Endothelial cell of umbilical vein (primary cell): ENCODE results near the gene APMAP. TPM values are rescaled to one million over a fixed set of nuclear protein-coding genes. Genes with fewer than 3 reads are reported as not detected.

Experiments
- BruUV-seq: library from RNA; stranded (reverse); fragments of 400-500 nt; replicated peaks from 2 replicates; lab custom pipeline; 2021; lab: Mats Ljungman, UMichigan
- CTCF ChIA-PET: fragments of 300-600, 350-600 bp; sonication (Branson Sonifier 250); formaldehyde crosslinking; loops from one replicate; lab custom pipeline; 2021; ENCODE audit warnings: antibody characterized with exemption, inconsistent platforms; lab: Charles Lee
- POLR2A ChIA-PET: fragments of 300-600, 350-600 bp; sonication (Branson Sonifier 250); formaldehyde crosslinking; loops from one replicate; lab custom pipeline; 2021; ENCODE audit warnings: antibody characterized with exemption, inconsistent platforms; lab: Charles Lee
- DNase-seq: peaks from one replicate; pipeline ENCODE4 v3.0.0-alpha.2; 2011; ENCODE audit warnings: low read depth, low spot score
- FAIRE-seq: peaks from 2 replicates; lab custom pipeline; 2011; peaks lifted over from hg19 to GRCh38; lab: Jason Lieb, UNC
- H2AFZ ChIP-seq: 2 replicates; pipeline ENCODE4 v1.6.0; 2012; ENCODE audit warnings: low read depth, low read length, control low read depth, inconsistent platforms
- H3K27ac ChIP-seq: 2 replicates; pipeline ENCODE4 v1.5.1; 2011; ENCODE audit warnings: low read depth, mild to moderate bottlenecking, control low read depth, low read length, moderate library complexity; ENCODE audit not compliant: insufficient read depth
- H3K27me3 ChIP-seq, 2 experiments: 2 replicates each; pipeline versions ENCODE4 v1.6.0 to v1.6.1; 2011; ENCODE audit warnings: low read length in 2 of 2, mixed read lengths in 1 of 2; ENCODE audit not compliant: control insufficient read depth in 2 of 2, insufficient read depth in 2 of 2
- H3K36me3 ChIP-seq, 2 experiments: 2 replicates in 1 of 2; 3 replicates in 1 of 2; pipeline ENCODE4 v1.5.1; 2011; ENCODE audit warnings: low read length in 2 of 2, mild to moderate bottlenecking in 1 of 2, moderate library complexity in 1 of 2; ENCODE audit not compliant: control insufficient read depth in 2 of 2, insufficient read depth in 2 of 2; ENCODE audit errors: extremely low read depth in 1 of 2
- H3K4me1 ChIP-seq: 3 replicates; pipeline ENCODE4 v1.5.1; 2011; ENCODE audit warnings: mild to moderate bottlenecking, low read length; ENCODE audit not compliant: control insufficient read depth, insufficient read depth; ENCODE audit errors: extremely low read depth
- H3K4me2 ChIP-seq: 2 replicates; pipeline ENCODE4 v1.6.1; 2011; ENCODE audit warnings: low read length, control low read depth, mixed read lengths; ENCODE audit not compliant: insufficient read depth
- H3K4me3 ChIP-seq, 3 experiments: fragments of 200-600 bp in 1 of 3; sonication (generic), shearing (Covaris generic) in 1 of 3; replicated peaks in 1 of 3; 2 replicates each; pipeline ENCODE4 v1.5.1; 2011 to 2016; ENCODE audit warnings: control low read depth in 3 of 3, low read length in 3 of 3, mild to moderate bottlenecking in 2 of 3, inconsistent platforms in 1 of 3, low read depth in 1 of 3, moderate library complexity in 1 of 3; ENCODE audit not compliant: insufficient read depth in 1 of 3
- H3K79me2 ChIP-seq: 2 replicates; pipeline ENCODE4 v1.6.0; 2012; ENCODE audit warnings: low read length, inconsistent platforms; ENCODE audit not compliant: control insufficient read depth, insufficient read depth
- H3K9ac ChIP-seq: replicated peaks from 2 replicates; pipeline ENCODE3; 2011; ENCODE audit warnings: low read length, control low read depth; ENCODE audit not compliant: insufficient read depth; ENCODE audit errors: extremely low read depth
- H3K9me1 ChIP-seq: replicated peaks from 3 replicates; pipeline ENCODE4 v1.6.0; 2011; ENCODE audit warnings: mild to moderate bottlenecking, low read length; ENCODE audit not compliant: control insufficient read depth, insufficient read depth; ENCODE audit errors: extremely low read depth
- H3K9me3 ChIP-seq: replicated peaks from 2 replicates; pipeline ENCODE4 v1.5.1; 2012; ENCODE audit warnings: low read length, inconsistent platforms; ENCODE audit not compliant: control insufficient read depth, insufficient read depth
- H4K20me1 ChIP-seq: replicated peaks from 2 replicates; pipeline ENCODE3; 2011; ENCODE audit warnings: mild to moderate bottlenecking, low read length; ENCODE audit not compliant: control insufficient read depth, insufficient read depth; ENCODE audit errors: extremely low read depth
- CTCF ChIP-seq, 2 donors: IDR thresholded peaks; 1 replicate in 1 of 2; 2 replicates in 1 of 2; pipeline ENCODE4 v1.5.1; 2011; ENCODE audit warnings: low read length in 2 of 2, mild to moderate bottlenecking in 2 of 2, moderate library complexity in 2 of 2, control low read depth in 1 of 2, inconsistent platforms in 1 of 2, low read depth in 1 of 2; ENCODE audit not compliant: insufficient read depth in 1 of 2; ENCODE audit errors: extremely low read depth in 1 of 2
- EZH2 ChIP-seq: IDR thresholded peaks from 2 replicates; pipeline ENCODE4 v1.6.1; 2012; ENCODE audit warnings: borderline replicate concordance, low read depth, mild to moderate bottlenecking, moderate library complexity, low read length, inconsistent platforms; ENCODE audit not compliant: severe bottlenecking
- FOS ChIP-seq: IDR thresholded peaks from 2 replicates; pipeline ENCODE4 v1.6.1; 2011; ENCODE audit warnings: mild to moderate bottlenecking, low read length, moderate library complexity, borderline replicate concordance; ENCODE audit not compliant: insufficient read depth
- GATA2 ChIP-seq: IDR thresholded peaks from 2 replicates; pipeline ENCODE4 v1.7.0; 2011; ENCODE audit warnings: low read depth, mild to moderate bottlenecking, moderate library complexity, mixed read lengths, low read length; ENCODE audit not compliant: insufficient read length, insufficient read depth
- JUN ChIP-seq: IDR thresholded peaks from 2 replicates; pipeline ENCODE4 v1.6.1; 2011; ENCODE audit warnings: borderline replicate concordance, low read depth; ENCODE audit not compliant: insufficient read length, insufficient read depth
- MAX ChIP-seq: IDR thresholded peaks from 2 replicates; pipeline ENCODE4 v1.6.1; 2011; ENCODE audit not compliant: insufficient read depth, insufficient read length
- MYC ChIP-seq: IDR thresholded peaks from one replicate; pipeline ENCODE4 v1.6.1; 2011; ENCODE audit warnings: mild to moderate bottlenecking, low read depth, low read length
- POLR2A ChIP-seq: IDR thresholded peaks from 2 replicates; pipeline ENCODE4 v1.6.1; 2012; ENCODE audit warnings: low read depth, mild to moderate bottlenecking, control low read depth, low read length
- POLR2AphosphoS5 ChIP-seq: IDR thresholded peaks from 2 replicates; pipeline ENCODE4 v1.6.1; 2012; ENCODE audit warnings: low read depth, mild to moderate bottlenecking, control low read depth, low read length, moderate library complexity; ENCODE audit not compliant: insufficient read depth
- dilution Hi-C: fragments of 300-500 bp; cut with MboI; formaldehyde crosslinking; loops from one replicate; pipeline ENCODE4 v1.15.0; 2019; ENCODE audit warnings: low sequenced_read_pairs; ENCODE audit not compliant: extremely low pct_ligation_motif_present
- intact Hi-C: fragments of 100-400 bp; cut with micrococcal nuclease; formaldehyde crosslinking; loops from one replicate; pipeline ENCODE4 v1.10.0; 2022
- polyA plus RNA-seq, 4 experiments: library from polyadenylated mRNA; depleted of rRNA in 3 of 4; stranded (reverse) in 3 of 4; unstranded in 1 of 4; fragments of >200 nt; gene quantifications; 2 replicates each; pipeline versions ENCODE4 v1.2.1 to v1.2.3, GENCODE V29; 2011 to 2012; ENCODE audit warnings: missing spikeins in 1 of 4
- total RNA-seq: library from RNA; stranded (reverse); gene quantifications from 2 replicates; pipeline ENCODE4 v1.2.3, GENCODE V29; 2021

The APMAP gene
- total and polyA plus RNA-seq, 2 donors (not counting 3 experiments of a cell fraction or from before 2014, with no cell fraction given) = 80.7 to 110 TPM

- no peaks in the 10 kb centered on the region for H3K79me2 ChIP-seq
- H3K9ac ChIP-seq = no peak overlapping the region
- BruUV-seq = no TSS peak
- dilution Hi-C loops = no loop called here
- H3K4me3 ChIP-seq = no peak overlapping the region
- POLR2A ChIA-PET = no interaction called here
- H3K9me3 ChIP-seq = no peaks in the 10 kb centered on the region
- no peak for DNase-seq
- TF ChIP-seq GATA2 (no peak), MYC (no peak), POLR2AphosphoS5 (no peak), FOS (no peak), MAX (no peak), JUN (no peak), CTCF (IDR thresholded peaks at IDR 0.05; ENCODE audit: extremely low read depth in 1 of 2, insufficient read depth in 1 of 2, low read depth in 1 of 2, low read length in 2 of 2) (no peak), EZH2 (no peak), POLR2A (no peak)
- intact Hi-C loops = no loop called here
- H3K4me1 ChIP-seq = peaks cover 12% of the 10 kb centered on the region
- H3K27ac ChIP-seq = no peak overlapping the region
- no peaks in the 10 kb centered on the region for H3K27me3 ChIP-seq
- no peaks in the 10 kb centered on the region for H4K20me1 ChIP-seq
- H3K9me1 ChIP-seq = no peaks in the 10 kb centered on the region
- FAIRE-seq = no peak
- CTCF ChIA-PET = no interaction called here
- H3K36me3 ChIP-seq = no peaks in the 10 kb centered on the region
- H2AFZ ChIP-seq = no peak overlapping the region
- H3K4me2 ChIP-seq = no peak overlapping the region
Observed at GRCh38 chr20:25038591-25039015, 46.1 kb upstream of the APMAP start.
